GM12872 (cell line): Measurements from ENCODE around the gene PHF21A.

ENCODE experiments used
- CTCF ChIP-seq: IDR thresholded peaks from 3 replicates; pipeline ENCODE4 v1.5.1; 2011; ENCODE audit warnings: low read depth, mild to moderate bottlenecking, low read length, moderate library complexity; ENCODE audit not compliant: insufficient read depth

PHF21A gene

GRCh38 chr11:45899448-45900174 is 221.6 kb downstream of the PHF21A start:
- TF ChIP-seq CTCF, result no peak

DNA sequence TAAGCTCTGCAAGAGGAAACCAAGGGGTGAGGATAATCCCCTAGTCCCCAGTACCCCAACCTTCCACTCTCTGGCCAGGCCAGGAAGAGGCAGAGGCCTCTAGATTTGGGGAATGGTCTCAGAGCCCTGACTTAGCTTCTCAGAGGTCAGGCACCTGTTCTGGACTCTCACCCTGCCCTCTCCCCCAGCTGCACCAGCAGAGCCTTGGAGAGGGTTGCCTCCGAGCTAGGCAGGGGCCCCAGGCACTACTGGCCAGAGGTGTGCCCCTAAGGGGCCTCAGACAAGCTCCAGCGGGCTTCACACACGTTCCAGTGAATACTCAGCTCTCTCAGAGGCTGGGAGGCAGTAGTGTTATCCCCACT is 222.2 kb downstream of the PHF21A start:
- TF ChIP-seq CTCF, result no peak

DNA sequence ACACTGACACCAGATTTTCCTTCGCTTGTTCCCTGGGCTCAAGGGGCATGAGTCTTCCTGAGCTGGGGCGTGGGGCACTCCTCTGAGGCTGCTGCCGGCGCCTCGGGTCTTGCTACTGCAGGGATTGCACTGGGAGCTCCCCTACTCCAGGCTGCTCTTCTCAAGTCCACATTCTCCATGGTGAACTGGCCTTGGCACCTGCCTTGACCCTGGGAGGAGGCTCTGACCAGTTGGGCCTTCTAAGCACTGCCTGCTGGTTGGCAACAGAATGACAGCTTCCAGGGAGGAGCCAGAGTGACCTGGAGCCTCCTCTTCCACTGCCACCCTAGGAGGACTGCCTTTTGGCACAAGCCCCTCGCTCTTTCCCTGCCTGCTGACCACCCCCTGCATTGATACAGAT is 223.7 kb downstream of the PHF21A start:
- no peak for TF ChIP-seq CTCF

GRCh38 chr11:45896422-45896984 is 224.8 kb downstream of the PHF21A start:
- TF ChIP-seq CTCF, result no peak

GRCh38 chr11:45895553-45896259 is 225.5 kb downstream of the PHF21A start:
- no peak for TF ChIP-seq CTCF

DNA sequence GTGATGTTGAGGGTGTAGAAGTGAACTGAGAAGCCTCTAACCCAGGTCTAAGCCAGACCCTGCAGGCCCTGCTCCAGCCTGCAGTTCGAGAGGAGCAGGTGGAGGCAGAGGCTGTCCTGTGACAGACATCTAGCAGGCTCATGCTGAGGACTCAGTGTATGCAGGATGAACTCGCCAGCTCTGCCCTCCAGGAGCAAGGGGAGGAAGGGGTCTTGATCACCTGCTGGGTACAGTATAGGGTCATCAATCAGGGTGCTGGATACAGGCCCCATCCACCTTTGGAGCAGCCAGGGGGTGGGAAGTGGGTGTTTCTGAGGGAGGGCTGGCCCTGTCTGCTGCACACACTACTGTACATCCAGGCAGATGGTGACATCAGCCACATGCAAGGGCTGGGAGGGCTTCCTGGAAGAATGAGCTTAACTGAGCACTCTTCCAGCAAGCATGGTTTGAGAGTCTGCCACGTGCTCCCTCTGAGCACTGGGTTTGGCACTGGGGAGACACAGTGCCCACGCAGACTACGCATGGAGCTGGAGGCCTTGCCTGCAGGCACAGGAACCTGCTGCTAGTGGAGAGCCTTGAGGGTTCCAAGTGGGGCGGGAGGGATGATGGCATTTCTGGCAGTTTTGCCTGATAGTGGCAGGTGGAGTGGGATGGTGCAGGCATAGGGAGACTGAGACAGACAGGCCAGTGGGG is 226.6 kb downstream of the PHF21A start:
- TF ChIP-seq CTCF, result no peak

DNA sequence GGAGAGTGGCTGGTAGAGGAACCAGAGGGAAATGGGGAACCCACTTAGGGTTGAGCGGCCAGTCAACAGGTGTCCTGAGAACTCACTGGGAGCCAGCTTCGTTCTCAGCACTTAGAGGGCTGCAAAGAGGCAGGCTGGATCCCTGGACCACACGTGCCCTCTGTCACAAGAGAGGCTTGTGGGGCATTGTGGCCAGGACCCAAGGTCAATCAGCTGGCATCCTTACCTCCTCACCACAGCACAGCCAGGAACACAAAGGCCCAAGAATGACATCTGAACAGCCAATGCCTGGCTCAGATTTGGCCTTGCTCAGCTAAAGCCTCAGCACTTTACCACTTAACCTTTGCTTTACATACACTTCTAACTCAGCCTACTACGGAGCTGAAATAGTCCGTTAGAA is 228.4 kb downstream of the PHF21A start:
- no peak for TF ChIP-seq CTCF
